PC-3 (cell line): ENCODE results near the gene CSNK1D.

Experiments
- EZH2 ChIP-seq: fragments of 300-600 bp; sonication (generic); IDR thresholded peaks from one replicate; pipeline ENCODE4 v1.6.1; 2017; ENCODE audit warnings: antibody characterized with exemption, mild to moderate bottlenecking, low read length; ENCODE audit not compliant: unreplicated experiment
- TF ChIP-seq, protein P1 (sequence below): fragments of 300-600 bp; sonication (generic); conservative IDR thresholded peaks from 2 replicates; pipeline ENCODE4 v1.5.1; 2017; ENCODE audit warnings: antibody characterized with exemption, low read depth, mild to moderate bottlenecking, low read length

DNA sequence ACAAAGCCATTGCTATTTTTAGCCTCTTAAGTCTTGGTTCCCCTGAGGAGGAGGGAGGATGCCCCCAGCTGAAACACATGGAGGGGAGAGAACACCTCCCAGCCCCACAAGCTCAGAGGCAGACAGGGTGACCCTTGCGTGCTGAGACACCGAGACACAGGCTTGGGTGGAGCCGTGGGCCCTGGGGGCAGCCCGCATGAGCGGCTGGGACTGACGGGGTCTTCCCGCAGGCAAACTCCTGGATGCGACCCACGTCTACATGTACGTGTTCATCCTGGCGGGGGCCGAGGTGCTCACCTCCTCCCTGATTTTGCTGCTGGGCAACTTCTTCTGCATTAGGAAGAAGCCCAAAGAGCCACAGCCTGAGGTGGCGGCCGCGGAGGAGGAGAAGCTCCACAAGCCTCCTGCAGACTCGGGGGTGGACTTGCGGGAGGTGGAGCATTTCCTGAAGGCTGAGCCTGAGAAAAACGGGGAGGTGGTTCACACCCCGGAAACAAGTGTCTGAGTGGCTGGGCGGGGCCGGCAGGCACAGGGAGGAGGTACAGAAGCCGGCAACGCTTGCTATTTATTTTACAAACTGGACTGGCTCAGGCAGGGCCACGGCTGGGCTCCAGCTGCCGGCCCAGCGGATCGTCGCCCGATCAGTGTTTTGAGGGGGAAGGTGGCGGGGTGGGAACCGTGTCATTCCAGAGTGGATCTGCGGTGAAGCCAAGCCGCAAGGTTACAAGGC, 34.9 kb downstream of the CSNK1D start:
- TF ChIP-seq, protein P1, sequence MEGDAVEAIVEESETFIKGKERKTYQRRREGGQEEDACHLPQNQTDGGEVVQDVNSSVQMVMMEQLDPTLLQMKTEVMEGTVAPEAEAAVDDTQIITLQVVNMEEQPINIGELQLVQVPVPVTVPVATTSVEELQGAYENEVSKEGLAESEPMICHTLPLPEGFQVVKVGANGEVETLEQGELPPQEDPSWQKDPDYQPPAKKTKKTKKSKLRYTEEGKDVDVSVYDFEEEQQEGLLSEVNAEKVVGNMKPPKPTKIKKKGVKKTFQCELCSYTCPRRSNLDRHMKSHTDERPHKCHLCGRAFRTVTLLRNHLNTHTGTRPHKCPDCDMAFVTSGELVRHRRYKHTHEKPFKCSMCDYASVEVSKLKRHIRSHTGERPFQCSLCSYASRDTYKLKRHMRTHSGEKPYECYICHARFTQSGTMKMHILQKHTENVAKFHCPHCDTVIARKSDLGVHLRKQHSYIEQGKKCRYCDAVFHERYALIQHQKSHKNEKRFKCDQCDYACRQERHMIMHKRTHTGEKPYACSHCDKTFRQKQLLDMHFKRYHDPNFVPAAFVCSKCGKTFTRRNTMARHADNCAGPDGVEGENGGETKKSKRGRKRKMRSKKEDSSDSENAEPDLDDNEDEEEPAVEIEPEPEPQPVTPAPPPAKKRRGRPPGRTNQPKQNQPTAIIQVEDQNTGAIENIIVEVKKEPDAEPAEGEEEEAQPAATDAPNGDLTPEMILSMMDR = no peak
- TF ChIP-seq EZH2 = no peak
